HEK293 (cell line): ENCODE measurements around the gene CSNK1G1.

ENCODE experiments used
- CTCF ChIP-seq: fragments of 450-650 bp; formaldehyde crosslinking; IDR thresholded peaks from 2 replicates; pipeline ENCODE4 v1.5.1; 2016; ENCODE audit warnings: missing biosample characterization, missing genetic modification characterization
- KLF10 ChIP-seq: fragments of 450-650 bp; IDR thresholded peaks from 2 replicates; pipeline ENCODE4 v1.5.1; 2018; ENCODE audit warnings: missing biosample characterization, mild to moderate bottlenecking, missing genetic modification characterization
- KLF7 ChIP-seq: fragments of 450-650 bp; formaldehyde crosslinking; IDR thresholded peaks from 2 replicates; pipeline ENCODE4 v1.5.1; 2016; ENCODE audit warnings: missing biosample characterization, missing genetic modification characterization, borderline replicate concordance
- REST ChIP-seq: fragments of 450-650 bp; formaldehyde crosslinking; IDR thresholded peaks from 2 replicates; pipeline ENCODE4 v1.5.1; 2016; ENCODE audit warnings: missing biosample characterization, missing genetic modification characterization
- TCF7L2 ChIP-seq: IDR thresholded peaks from 2 replicates; pipeline ENCODE4 v1.6.1; 2011; ENCODE audit warnings: low read depth, mild to moderate bottlenecking, inconsistent platforms, low read length, moderate library complexity, borderline replicate concordance
- ZNF148 ChIP-seq: fragments of 450-650 bp; formaldehyde crosslinking; IDR thresholded peaks from 2 replicates; pipeline ENCODE4 v1.5.0; 2017; ENCODE audit warnings: missing biosample characterization, missing genetic modification characterization, borderline replicate concordance
- ZNF16 ChIP-seq: fragments of 450-650 bp; formaldehyde crosslinking; IDR thresholded peaks from 2 replicates; pipeline ENCODE4 v1.5.1; 2016; ENCODE audit warnings: low read depth, missing biosample characterization, missing genetic modification characterization
- ZNF274 ChIP-seq, 2 experiments: fragments of 200-500 bp in 1 of 2; fragments of 450-650 bp in 1 of 2; sonication (Bioruptor generic) in 1 of 2; formaldehyde crosslinking in 1 of 2; IDR thresholded peaks; 2 replicates each; pipeline versions ENCODE4 v1.5.1 to v1.6.1; 2014 to 2016; ENCODE audit warnings: borderline replicate concordance in 1 of 2, inconsistent platforms in 1 of 2, low read length in 1 of 2, missing biosample characterization in 1 of 2, missing genetic modification characterization in 1 of 2
- ZNF302 ChIP-seq: fragments of 450-650 bp; formaldehyde crosslinking; IDR thresholded peaks from 2 replicates; pipeline ENCODE4 v1.5.1; 2016; ENCODE audit warnings: missing biosample characterization, missing genetic modification characterization, low read depth
- ZNF341 ChIP-seq: fragments of 450-650 bp; formaldehyde crosslinking; IDR thresholded peaks from 2 replicates; pipeline ENCODE4; 2016; ENCODE audit warnings: low read depth, missing biosample characterization, missing genetic modification characterization
- ZNF677 ChIP-seq: fragments of 450-650 bp; IDR thresholded peaks from 2 replicates; pipeline ENCODE4 v1.5.0; 2018; ENCODE audit warnings: missing biosample characterization, mild to moderate bottlenecking, missing genetic modification characterization, moderate library complexity
- ZSCAN30 ChIP-seq: fragments of 450-650 bp; IDR thresholded peaks from 2 replicates; pipeline ENCODE4 v1.5.1; 2018; ENCODE audit warnings: missing biosample characterization, mild to moderate bottlenecking, missing genetic modification characterization, moderate library complexity

- TF ChIP-seq ZSCAN30 (tag by site-specific recombination) (no peak), REST (no peak), CTCF (tag by site-specific recombination) (0 out of 2 replicates have a peak, but pooled peaks have one; percentile 16), ZNF677 (tag by site-specific recombination) (no peak), TCF7L2 (no peak), KLF10 (tag by site-specific recombination) (no peak), ZNF274 (IDR thresholded peaks at IDR 0.05; ENCODE audit: low read length) (no peak), ZNF274 (tag by site-specific recombination; IDR thresholded peaks at IDR 0.05; ENCODE audit: borderline replicate concordance) (no peak), ZNF16 (tag by site-specific recombination) (no peak), ZNF302 (tag by site-specific recombination) (no peak), ZNF148 (tag by site-specific recombination) (no peak), KLF7 (tag by site-specific recombination) (no peak), ZNF341 (tag by site-specific recombination) (no peak)
Observed at GRCh38 chr15:64137226-64137833, 218.6 kb downstream of the CSNK1G1 start.
